Calu3 (cell line): Measurements from ENCODE around the gene DPYD. TPM values are rescaled to one million over a fixed set of nuclear protein-coding genes. Genes with fewer than 3 reads are reported as not detected.

Experiments used
- BruUV-seq: library from RNA; stranded (reverse); fragments of 400-500 nt; replicated peaks from 2 replicates; lab custom pipeline; 2021; lab: Mats Ljungman, UMichigan
- CTCF ChIA-PET: fragments of 300-600 bp; sonication (Branson Sonifier 250); formaldehyde crosslinking; loops from one replicate; lab custom pipeline; 2022; ENCODE audit warnings: antibody characterized with exemption; lab: Charles Lee
- DNase-seq: peaks from one replicate; pipeline ENCODE4 v3.0.0; 2022
- H3K27ac Mint-ChIP-seq: one replicate; pipeline ENCODE4 v1.8.0; 2022; ENCODE audit warnings: mixed read lengths; ENCODE audit not compliant: unreplicated experiment
- H3K27me3 Mint-ChIP-seq: one replicate; pipeline ENCODE4 v1.8.0; 2022; ENCODE audit warnings: mixed read lengths; ENCODE audit not compliant: unreplicated experiment
- H3K36me3 Mint-ChIP-seq: one replicate; pipeline ENCODE4 v1.8.0; 2022; ENCODE audit warnings: mild to moderate bottlenecking, moderate library complexity, mixed read lengths; ENCODE audit not compliant: insufficient read depth, unreplicated experiment
- H3K4me1 Mint-ChIP-seq: one replicate; pipeline ENCODE4 v1.8.0; 2022; ENCODE audit warnings: mild to moderate bottlenecking, low read depth, mixed read lengths; ENCODE audit not compliant: unreplicated experiment
- H3K4me3 Mint-ChIP-seq: one replicate; pipeline ENCODE4 v1.8.0; 2022; ENCODE audit warnings: mild to moderate bottlenecking, low read depth, moderate library complexity, mixed read lengths; ENCODE audit not compliant: unreplicated experiment
- H3K9me3 Mint-ChIP-seq: one replicate; pipeline ENCODE4 v1.8.0; 2022; ENCODE audit warnings: low read depth, mixed read lengths; ENCODE audit not compliant: unreplicated experiment
- CTCF ChIP-seq: fragments of 200-600 bp; IDR thresholded peaks from one replicate; pipeline ENCODE4 v1.8.0; 2022; ENCODE audit warnings: antibody characterized with exemption; ENCODE audit not compliant: unreplicated experiment
- intact Hi-C: fragments of 100-400 bp; cut with micrococcal nuclease; formaldehyde crosslinking; loops from one replicate; pipeline ENCODE4 v1.10.0; 2022; ENCODE audit not compliant: unreplicated experiment
- total RNA-seq: library from RNA; stranded (reverse); gene quantifications from 2 replicates; pipeline ENCODE4 v1.2.3, GENCODE V29; 2022

The DPYD gene
- total RNA-seq, 1 experiment from 2014 or later: 15.6 TPM

DNA sequence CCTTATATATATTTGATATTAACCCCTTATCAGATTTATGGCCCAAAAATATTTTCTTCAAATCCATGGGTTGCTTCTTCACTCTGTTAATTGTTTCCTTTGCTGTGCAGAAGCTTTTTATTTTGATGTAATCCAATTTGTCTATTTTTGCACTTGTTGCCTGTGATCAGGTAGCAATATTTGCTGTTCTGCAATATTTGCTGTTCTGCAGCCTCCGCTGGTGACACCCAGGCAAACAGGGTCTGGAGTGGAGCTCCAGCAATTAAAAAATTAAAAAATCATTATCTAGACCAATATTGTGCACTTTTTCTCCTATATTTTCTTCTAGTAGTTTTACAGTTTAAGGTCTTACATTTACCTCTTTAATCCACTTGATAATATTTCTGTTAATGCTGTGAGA lies 564.5 kb downstream of the DPYD start:
- no peaks in the 10 kb centered on the region for H3K27me3 Mint-ChIP-seq
- no peaks in the 10 kb centered on the region for H3K9me3 Mint-ChIP-seq
- CTCF ChIA-PET: no interaction called here
- H3K4me3 Mint-ChIP-seq: no peak overlapping the region
- no peak for TF ChIP-seq CTCF
- no peak for DNase-seq
- BruUV-seq: no TSS peak
- intact Hi-C loops: no loop called here
- peaks cover 3% of the 10 kb centered on the region for H3K4me1 Mint-ChIP-seq
- no peak overlapping the region for H3K27ac Mint-ChIP-seq
- H3K36me3 Mint-ChIP-seq: no peaks in the 10 kb centered on the region

GRCh38 chr1:97352936-97353382 lies 567.9 kb downstream of the DPYD start:
- no peak overlapping the region for H3K27ac Mint-ChIP-seq
- H3K4me3 Mint-ChIP-seq: no peak overlapping the region
- no peak for TF ChIP-seq CTCF
- no peaks in the 10 kb centered on the region for H3K36me3 Mint-ChIP-seq
- no peaks in the 10 kb centered on the region for H3K9me3 Mint-ChIP-seq
- no TSS peak for BruUV-seq
- no peaks in the 10 kb centered on the region for H3K27me3 Mint-ChIP-seq
- peaks cover 10% of the 10 kb centered on the region for H3K4me1 Mint-ChIP-seq
- intact Hi-C loops: no loop called here
- CTCF ChIA-PET: no interaction called here
- no peak for DNase-seq

DNA sequence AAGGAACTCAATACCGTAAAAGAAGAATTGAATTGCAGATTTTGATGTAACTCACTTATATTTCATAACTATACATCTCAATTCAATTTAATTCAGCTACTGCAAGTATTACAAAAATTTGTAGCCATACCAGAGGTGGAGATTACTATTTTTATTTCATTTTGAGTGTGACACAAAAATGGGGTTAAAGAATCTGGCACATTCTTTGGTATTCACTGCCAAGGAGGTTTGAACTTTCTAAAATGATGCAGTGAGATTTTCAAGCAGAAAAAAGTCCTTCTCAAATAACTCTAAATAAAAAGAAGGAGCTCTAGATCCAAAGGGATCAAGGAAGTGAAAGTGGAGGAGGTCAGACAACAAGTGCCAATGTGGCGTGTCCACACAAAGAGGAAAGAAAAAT lies 569.0 kb downstream of the DPYD start:
- Mint-ChIP-seq H3K27me3 (no peaks in the 10 kb centered on the region), H3K9me3 (no peaks in the 10 kb centered on the region), H3K36me3 (no peaks in the 10 kb centered on the region), H3K4me1 (peaks cover 10% of the 10 kb centered on the region), H3K27ac (no peak overlapping the region), H3K4me3 (no peak overlapping the region)
- no peak for TF ChIP-seq CTCF
- CTCF ChIA-PET: no interaction called here
- DNase-seq: no peak
- no TSS peak for BruUV-seq
- intact Hi-C loops: no loop called here

DNA sequence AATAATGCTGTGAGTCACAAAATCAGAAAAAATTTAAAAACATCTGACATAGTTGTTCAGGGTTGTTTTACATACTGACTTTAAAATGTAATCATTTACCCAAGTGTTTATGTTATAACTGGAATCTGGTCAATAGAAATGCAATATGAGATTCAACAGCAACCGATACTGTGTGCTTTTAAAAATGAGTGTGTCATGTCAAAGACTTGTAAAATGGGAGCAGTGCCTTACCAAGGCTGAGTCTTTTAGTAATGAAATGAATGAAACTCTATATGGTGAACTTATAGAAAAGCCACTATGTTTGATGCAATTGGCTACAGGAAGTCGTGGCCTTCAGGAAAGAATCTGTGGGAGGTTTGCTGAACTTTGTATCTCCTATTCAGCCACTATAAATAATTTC lies 570.2 kb downstream of the DPYD start:
- TF ChIP-seq CTCF: no peak
- intact Hi-C loops: no loop called here
- no peak for DNase-seq

More for the DNA sequence above, 570.2 kb downstream of the DPYD start:
- CTCF ChIA-PET: no interaction called here
- Mint-ChIP-seq H3K4me3 (no peak overlapping the region), H3K4me1 (peaks cover 10% of the 10 kb centered on the region), H3K27ac (peak overlapping the region; percentile 10), H3K27me3 (no peaks in the 10 kb centered on the region), H3K9me3 (no peaks in the 10 kb centered on the region), H3K36me3 (no peaks in the 10 kb centered on the region)
- no TSS peak for BruUV-seq
